DOHH2 (cell line): ENCODE data around the gene DIS3L2.

ENCODE experiments used
- H3F3A ChIP-seq: fragments of 200-600 bp; sonication (generic), shearing (Covaris generic); 2 replicates; pipeline ENCODE4 v1.6.0; 2016; ENCODE audit warnings: antibody characterized with exemption, mild to moderate bottlenecking; ENCODE audit not compliant: control insufficient read depth, insufficient read depth
- H3K27ac ChIP-seq: fragments of 200-600 bp; sonication (generic); 2 replicates; pipeline ENCODE4 v1.5.1; 2014; ENCODE audit warnings: low read depth, mild to moderate bottlenecking, low read length, moderate library complexity
- H3K27me3 ChIP-seq: fragments of 200-600 bp; sonication (generic); 2 replicates; pipeline ENCODE4 v1.6.1; 2014; ENCODE audit warnings: mild to moderate bottlenecking, low read length, mixed read lengths; ENCODE audit not compliant: control insufficient read depth
- H3K36me3 ChIP-seq: fragments of 200-600 bp; sonication (generic); 2 replicates; pipeline ENCODE4 v1.6.1; 2014; ENCODE audit warnings: mild to moderate bottlenecking, low read length, moderate library complexity, mixed read lengths; ENCODE audit not compliant: control insufficient read depth
- H3K4me1 ChIP-seq: fragments of 200-600 bp; sonication (generic); 2 replicates; pipeline ENCODE4 v1.6.1; 2014; ENCODE audit warnings: mild to moderate bottlenecking, low read length, mixed read lengths; ENCODE audit not compliant: control insufficient read depth
- H3K4me2 ChIP-seq: fragments of 200-600 bp; sonication (generic); 2 replicates; pipeline ENCODE4 v1.6.0; 2014; ENCODE audit warnings: mild to moderate bottlenecking, low read length, moderate library complexity
- H3K4me3 ChIP-seq: fragments of 200-600 bp; sonication (generic); 2 replicates; pipeline ENCODE4 v1.5.1; 2014; ENCODE audit warnings: mild to moderate bottlenecking, low read length, mixed read lengths
- H3K79me2 ChIP-seq: fragments of 200-600 bp; sonication (generic); 2 replicates; pipeline ENCODE4 v1.6.1; 2014; ENCODE audit warnings: mild to moderate bottlenecking, low read length, mixed read lengths; ENCODE audit not compliant: control insufficient read depth
- H3K9me2 ChIP-seq: fragments of 200-600 bp; sonication (generic); replicated peaks from 2 replicates; pipeline ENCODE4 v1.6.1; 2014; ENCODE audit warnings: mild to moderate bottlenecking, low read length, mixed read lengths; ENCODE audit not compliant: control insufficient read depth
- H3K9me3 ChIP-seq: fragments of 200-600 bp; sonication (generic); 2 replicates; pipeline ENCODE4 v1.6.1; 2014; ENCODE audit warnings: antibody characterized with exemption, low read length, mixed read lengths; ENCODE audit not compliant: control insufficient read depth, insufficient read depth
- H4K20me1 ChIP-seq: fragments of 200-600 bp; sonication (generic); 2 replicates; pipeline ENCODE4 v1.6.0; 2014; ENCODE audit warnings: low read depth, mild to moderate bottlenecking, antibody characterized with exemption, low read length, moderate library complexity; ENCODE audit not compliant: control insufficient read depth, insufficient read depth
- EZH2phosphoT487 ChIP-seq: fragments of 200-600 bp; sonication (generic); IDR thresholded peaks from 2 replicates; pipeline ENCODE4 v1.6.1; 2017; ENCODE audit warnings: borderline replicate concordance, mild to moderate bottlenecking, antibody characterized with exemption, low read length, moderate library complexity, mixed read lengths
- TF ChIP-seq, protein P1 (sequence below): fragments of 200-600 bp; sonication (generic); IDR thresholded peaks from one replicate; pipeline ENCODE4 v1.5.1; 2014; ENCODE audit warnings: antibody characterized with exemption, mild to moderate bottlenecking, low read depth, low read length; ENCODE audit not compliant: poor library complexity, severe bottlenecking

DIS3L2 gene

DNA sequence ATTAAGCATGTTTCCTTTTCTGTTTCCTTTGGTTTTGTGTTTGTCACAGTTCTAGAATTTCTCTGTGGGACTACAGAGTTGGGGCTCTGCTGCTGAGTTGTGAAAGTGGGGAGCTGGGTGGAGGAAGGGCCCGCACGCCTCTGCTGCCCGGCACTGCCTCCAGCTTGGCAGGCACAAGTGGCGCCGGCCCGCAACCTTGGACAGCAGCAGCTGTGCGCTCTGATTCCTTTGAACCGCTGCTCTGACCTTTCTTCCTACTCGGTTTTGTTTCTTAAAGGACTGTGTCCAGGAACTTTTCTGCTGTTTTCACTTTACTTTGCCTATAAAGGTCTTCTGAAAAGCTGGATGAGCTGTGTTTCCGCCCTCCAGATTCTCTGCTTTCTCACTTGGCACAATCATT lies 279.4 kb downstream of the DIS3L2 start:
- H4K20me1 ChIP-seq = no peaks in the 10 kb centered on the region
- TF ChIP-seq EZH2phosphoT487 = no peak
- TF ChIP-seq, protein P1, sequence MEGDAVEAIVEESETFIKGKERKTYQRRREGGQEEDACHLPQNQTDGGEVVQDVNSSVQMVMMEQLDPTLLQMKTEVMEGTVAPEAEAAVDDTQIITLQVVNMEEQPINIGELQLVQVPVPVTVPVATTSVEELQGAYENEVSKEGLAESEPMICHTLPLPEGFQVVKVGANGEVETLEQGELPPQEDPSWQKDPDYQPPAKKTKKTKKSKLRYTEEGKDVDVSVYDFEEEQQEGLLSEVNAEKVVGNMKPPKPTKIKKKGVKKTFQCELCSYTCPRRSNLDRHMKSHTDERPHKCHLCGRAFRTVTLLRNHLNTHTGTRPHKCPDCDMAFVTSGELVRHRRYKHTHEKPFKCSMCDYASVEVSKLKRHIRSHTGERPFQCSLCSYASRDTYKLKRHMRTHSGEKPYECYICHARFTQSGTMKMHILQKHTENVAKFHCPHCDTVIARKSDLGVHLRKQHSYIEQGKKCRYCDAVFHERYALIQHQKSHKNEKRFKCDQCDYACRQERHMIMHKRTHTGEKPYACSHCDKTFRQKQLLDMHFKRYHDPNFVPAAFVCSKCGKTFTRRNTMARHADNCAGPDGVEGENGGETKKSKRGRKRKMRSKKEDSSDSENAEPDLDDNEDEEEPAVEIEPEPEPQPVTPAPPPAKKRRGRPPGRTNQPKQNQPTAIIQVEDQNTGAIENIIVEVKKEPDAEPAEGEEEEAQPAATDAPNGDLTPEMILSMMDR = no peak
- H3K79me2 ChIP-seq = no peaks in the 10 kb centered on the region
- H3K36me3 ChIP-seq = no peaks in the 10 kb centered on the region
- H3K4me2 ChIP-seq = no peak overlapping the region
- H3K9me3 ChIP-seq = no peaks in the 10 kb centered on the region
- H3K9me2 ChIP-seq = no peaks in the 10 kb centered on the region
- no peaks in the 10 kb centered on the region for H3F3A ChIP-seq
- no peak overlapping the region for H3K27ac ChIP-seq
- H3K4me1 ChIP-seq = peaks cover 3% of the 10 kb centered on the region; the same call in 1 of the 2 replicates
- H3K27me3 ChIP-seq = no peaks in the 10 kb centered on the region
- H3K4me3 ChIP-seq = no peak overlapping the region

- Histone ChIP-seq H3K27me3 (no peaks in the 10 kb centered on the region), H3K9me3 (no peaks in the 10 kb centered on the region), H3K79me2 (no peaks in the 10 kb centered on the region), H3K4me1 (peaks cover 2% of the 10 kb centered on the region; the same call in 1 of the 2 replicates), H3K27ac (no peak overlapping the region), H3K9me2 (no peaks in the 10 kb centered on the region), H3K4me2 (no peak overlapping the region), H3K4me3 (no peak overlapping the region), H3F3A (no peaks in the 10 kb centered on the region), H4K20me1 (no peaks in the 10 kb centered on the region), H3K36me3 (no peaks in the 10 kb centered on the region)
- TF ChIP-seq, protein P1 = no peak
- no peak for TF ChIP-seq EZH2phosphoT487
Measured at GRCh38 chr2:232242316-232242715, 280.8 kb downstream of the DIS3L2 start.

DNA sequence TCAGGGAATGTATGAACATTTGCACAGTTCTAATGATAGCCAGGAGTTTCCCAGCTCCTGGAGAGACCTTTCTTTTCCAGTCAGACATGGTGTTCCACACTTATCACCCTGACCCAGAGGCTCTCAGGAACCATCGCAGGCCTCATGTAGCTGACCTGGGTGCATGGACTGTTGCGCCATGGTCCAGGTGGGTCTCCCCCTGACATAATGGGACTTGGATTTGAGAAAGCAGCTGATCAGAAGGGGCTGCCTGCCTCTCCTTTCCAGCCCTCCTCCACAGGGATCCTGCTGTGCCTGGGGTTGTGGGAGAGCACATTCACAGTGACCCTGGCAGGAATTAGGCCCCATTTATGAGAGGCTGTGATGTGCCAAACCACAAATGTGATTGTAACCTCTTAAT lies 283.6 kb downstream of the DIS3L2 start:
- TF ChIP-seq, protein P1 = no peak
- TF ChIP-seq EZH2phosphoT487 = no peak
- Histone ChIP-seq H3K79me2 (no peaks in the 10 kb centered on the region), H3K4me2 (no peak overlapping the region), H3K4me3 (no peak overlapping the region), H3K4me1 (no peaks in the 10 kb centered on the region), H3K27me3 (no peaks in the 10 kb centered on the region), H3K9me3 (no peaks in the 10 kb centered on the region), H3K9me2 (no peaks in the 10 kb centered on the region), H3F3A (no peaks in the 10 kb centered on the region), H3K36me3 (no peaks in the 10 kb centered on the region), H3K27ac (no peak overlapping the region), H4K20me1 (no peaks in the 10 kb centered on the region)

- H3K27me3 ChIP-seq = no peaks in the 10 kb centered on the region
- H3K4me1 ChIP-seq = no peaks in the 10 kb centered on the region
- H3K27ac ChIP-seq = no peak overlapping the region
- no peaks in the 10 kb centered on the region for H3F3A ChIP-seq
- no peak overlapping the region for H3K4me3 ChIP-seq
- no peaks in the 10 kb centered on the region for H3K9me3 ChIP-seq
- no peaks in the 10 kb centered on the region for H3K79me2 ChIP-seq
- H3K9me2 ChIP-seq = no peaks in the 10 kb centered on the region
- no peaks in the 10 kb centered on the region for H3K36me3 ChIP-seq
- TF ChIP-seq EZH2phosphoT487 = no peak
- TF ChIP-seq, protein P1 = no peak
- no peaks in the 10 kb centered on the region for H4K20me1 ChIP-seq
- H3K4me2 ChIP-seq = no peak overlapping the region
Measured at GRCh38 chr2:232246245-232246644, 284.7 kb downstream of the DIS3L2 start.
